NCI-H1105 (cell line): ENCODE results near the gene VAPB.

ENCODE experiments used
- DNase-seq: peaks from one replicate; lab custom pipeline; 2025; lab: John Stamatoyannopoulos, UW

Gene VAPB

DNA sequence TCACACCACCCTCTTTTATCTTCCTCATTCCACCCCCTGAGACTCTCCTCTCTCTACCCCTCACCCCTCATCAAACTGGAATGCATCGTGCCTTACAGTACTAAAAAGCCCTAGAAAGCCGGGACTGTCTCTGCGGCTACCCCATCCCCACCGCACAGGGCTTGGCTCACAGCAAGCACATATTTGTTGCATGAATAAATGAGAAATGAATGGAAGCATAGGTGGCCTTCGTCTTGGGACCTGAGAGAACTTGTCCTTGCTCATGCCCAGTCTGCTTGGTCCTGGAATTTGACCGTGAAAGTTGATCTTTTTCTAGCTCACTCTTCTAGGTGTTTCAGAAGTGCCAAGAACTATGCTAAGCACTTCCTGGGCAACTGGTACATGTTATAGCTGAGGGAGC is 72.9 kb downstream of the VAPB start:
- no peak for DNase-seq

DNA sequence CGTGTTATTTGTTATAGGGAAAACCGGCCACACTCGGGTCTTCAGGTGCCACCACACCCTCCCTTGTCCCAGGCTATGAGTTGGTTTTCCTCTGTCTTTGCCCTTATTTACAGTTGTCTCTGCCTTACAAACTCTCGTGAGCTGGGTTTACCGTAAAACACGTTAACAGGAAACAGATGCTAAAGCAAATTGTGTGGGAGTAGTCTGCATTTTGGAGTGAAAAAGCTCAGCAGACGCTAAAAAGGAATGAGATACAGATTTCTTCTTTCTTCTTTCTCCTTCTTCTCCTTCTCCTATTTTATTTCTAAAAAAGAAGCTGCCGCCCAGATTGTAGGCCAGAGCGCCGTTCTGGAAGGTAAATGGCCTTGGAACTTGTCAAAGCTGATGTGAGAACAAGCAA is 74.2 kb downstream of the VAPB start:
- no peak for DNase-seq

DNA sequence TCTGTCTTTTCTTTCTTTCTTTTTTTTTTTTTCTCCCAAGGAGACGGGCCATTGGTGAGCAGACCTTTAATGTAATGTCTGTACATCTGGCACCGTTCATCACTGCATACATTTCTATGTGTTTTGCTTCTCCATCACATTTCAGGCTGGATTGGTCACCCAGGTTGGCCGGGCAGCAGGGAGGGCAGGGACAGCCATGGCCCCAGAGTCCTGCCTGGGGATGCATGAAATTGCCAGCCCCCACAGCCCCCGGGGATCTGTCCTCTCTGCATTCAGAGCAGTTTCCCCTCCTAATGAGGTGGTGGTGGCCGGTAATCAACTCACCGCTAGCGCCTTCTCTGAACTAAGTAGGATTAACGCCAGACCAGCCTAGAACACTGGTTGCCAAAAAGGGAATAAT is 75.8 kb downstream of the VAPB start:
- no peak for DNase-seq

DNA sequence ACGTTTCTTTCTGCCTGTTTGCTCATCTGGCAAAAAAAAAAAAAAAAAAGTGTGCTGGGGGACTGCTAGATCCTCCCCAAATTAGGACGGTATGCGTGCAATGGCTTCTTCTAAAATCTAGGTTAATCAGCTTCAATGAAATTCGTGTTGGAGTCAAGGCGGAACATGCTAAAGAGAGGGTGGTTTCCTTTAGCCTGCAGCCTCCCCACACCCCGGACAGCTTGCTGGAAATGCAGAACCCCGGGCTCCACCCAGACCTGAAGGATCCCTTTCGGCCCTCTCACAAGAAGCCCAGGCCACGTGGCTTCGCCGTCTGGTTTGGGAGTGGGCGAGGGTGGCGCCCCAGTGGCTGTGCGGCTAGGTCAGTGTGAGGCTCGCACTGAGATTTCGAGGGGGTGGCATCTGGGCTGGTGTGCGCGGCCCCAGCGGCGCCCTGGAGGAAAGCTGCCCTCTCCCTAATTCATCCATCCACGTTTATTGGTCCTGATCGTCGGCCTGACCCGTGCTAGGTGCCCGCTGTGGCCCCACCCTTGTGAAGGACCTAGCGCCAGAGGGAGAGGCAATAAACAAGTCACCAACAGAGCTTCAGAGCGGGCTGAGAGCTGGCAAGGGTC is 77.2 kb downstream of the VAPB start:
- no peak for DNase-seq

DNA sequence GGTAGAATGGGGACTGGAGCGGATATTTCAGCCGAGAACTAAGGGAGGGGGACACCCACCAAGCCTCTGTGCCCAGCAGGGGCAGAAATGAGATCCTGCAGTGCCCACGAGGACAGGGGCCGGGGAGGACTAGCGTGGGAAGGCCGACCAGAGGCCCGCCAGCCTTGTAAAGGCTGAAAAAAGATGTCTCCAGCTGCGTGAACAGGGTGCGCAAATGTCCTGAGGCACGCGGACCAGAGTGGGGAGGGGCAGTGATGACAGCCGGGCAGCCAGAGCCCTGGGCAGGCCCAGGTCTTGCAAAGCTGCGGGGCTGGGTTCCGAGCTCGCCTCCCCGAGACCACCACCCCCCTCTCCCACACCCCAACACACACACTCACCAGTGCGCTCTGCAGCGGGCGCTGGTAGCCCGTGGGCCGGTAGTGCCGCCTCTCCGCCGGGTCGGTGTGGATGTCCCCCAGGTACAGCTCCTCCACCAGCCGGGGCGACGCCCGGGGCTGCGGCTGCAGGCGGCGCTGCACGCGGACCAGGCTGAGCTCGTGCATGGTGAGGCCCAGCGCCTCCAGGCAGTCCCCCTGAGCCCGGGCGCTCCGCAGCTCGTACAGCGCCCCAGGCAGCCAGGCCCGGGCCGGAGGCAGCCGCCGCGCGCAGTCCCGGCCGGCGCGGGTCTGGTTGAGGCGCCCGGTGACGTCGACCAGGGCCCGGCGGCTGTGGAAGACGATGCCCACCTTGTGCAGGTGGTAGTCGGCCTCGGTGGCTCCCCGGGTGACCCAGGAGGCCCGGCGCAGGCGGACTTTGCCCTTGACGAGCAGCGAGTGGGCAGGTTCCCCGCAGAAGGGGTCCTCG is 77.9 kb downstream of the VAPB start:
- no peak for DNase-seq

DNA sequence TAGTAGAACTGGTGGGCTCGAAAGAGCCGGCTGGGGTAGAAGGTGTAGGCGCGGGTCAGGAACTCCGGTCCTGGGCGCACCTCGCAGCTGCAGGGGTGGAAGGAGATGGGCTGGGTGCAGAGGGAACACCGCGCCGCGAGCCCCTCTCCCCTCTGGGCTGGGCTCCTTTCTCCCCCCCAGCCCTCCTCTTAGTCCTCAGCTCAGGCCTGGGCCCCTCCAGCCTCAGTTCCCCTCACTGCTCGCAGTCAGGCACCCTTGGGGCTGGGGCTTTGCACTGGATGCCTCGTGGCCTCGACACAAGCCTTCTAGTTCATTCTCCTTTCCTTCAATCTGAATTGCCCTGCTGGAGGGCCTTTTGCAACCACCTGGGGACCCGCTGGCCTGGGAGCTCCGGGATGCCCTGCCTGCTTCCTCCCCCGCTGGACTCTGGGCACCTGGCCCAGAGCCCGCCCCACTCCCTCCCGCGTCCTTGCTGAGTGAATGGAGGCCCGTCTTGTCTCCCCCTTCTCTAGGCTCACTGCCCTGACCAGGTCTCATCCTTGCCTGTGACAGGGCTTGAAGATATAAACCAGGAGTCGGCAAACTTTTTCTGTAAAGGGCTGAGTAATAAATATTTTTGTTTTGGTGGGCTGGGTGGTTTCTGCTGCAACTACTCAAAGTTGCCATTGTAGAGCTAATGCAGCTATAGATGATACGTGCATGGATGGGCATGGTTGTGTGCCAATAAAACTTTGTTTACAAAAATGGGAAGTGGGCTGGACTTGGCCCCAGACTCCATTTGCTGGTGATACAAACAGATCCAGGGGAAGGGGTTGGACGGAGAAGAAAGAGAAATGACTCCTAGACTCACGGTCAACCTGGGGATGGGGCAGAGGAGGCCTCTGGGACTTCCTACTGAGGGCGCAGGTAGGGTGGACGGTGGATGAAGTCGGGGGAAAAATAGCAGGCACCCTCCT is 78.8 kb downstream of the VAPB start:
- no peak for DNase-seq

DNA sequence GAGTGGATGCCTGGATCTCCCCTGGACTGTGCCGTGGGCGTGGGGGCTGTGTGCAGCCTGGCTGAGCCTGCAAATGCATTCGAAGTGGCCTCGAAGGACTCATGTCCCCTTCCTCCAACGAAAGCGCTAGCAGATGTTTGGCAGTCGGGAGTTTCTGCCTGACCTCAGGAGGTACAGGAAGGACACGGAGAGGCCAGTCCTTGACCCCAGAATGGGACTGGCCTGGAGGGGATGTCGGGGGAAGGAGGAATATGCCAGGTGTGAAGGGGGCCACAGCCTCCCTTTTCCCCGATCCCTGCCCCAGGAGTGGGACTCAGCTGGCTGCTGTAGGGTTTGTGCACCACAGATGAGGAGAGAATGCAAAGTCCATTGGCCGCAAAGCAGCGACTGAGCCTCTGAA is 80.6 kb downstream of the VAPB start:
- DNase-seq = no peak

DNA sequence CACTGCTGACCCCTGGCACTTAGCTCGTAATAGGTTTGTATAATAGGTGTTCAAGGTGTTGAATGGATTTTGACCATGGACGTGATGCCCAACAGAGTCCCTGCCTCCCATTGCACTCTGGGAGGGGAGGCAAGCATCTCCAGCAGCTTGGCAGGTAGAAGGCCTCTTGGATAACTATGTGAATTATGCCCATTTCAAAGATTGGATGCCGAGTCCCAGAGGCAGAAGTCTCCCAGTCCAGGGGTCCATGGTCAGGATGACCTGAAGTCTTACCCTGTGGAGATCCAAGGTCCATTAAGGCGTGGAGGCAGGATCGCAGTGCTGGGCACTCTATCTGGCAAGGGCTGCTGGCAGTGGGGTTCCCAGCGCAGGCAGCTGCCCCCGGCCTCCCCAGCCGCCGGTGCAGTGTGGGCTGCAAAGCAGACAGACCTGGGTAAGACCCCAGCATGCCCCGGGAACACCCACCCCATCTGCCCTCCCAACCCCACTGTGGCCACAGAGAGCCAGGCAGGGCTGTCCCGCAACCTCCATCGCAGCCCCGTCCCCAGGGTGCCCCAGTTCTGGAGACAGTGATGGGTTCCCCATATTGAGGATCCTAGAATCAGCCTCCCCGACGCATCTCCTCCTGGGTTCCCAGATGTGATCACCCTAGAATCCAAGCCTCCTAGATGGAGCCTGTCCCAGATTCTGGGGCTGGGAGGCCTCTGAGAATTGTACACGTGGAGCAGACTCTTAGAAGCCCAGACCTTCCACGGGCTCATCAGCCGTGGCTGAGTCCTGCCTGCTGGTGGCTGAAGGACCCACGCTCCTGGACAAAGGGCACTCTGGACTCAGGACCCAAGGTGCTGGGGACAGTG is 81.5 kb downstream of the VAPB start:
- DNase-seq = no peak

DNA sequence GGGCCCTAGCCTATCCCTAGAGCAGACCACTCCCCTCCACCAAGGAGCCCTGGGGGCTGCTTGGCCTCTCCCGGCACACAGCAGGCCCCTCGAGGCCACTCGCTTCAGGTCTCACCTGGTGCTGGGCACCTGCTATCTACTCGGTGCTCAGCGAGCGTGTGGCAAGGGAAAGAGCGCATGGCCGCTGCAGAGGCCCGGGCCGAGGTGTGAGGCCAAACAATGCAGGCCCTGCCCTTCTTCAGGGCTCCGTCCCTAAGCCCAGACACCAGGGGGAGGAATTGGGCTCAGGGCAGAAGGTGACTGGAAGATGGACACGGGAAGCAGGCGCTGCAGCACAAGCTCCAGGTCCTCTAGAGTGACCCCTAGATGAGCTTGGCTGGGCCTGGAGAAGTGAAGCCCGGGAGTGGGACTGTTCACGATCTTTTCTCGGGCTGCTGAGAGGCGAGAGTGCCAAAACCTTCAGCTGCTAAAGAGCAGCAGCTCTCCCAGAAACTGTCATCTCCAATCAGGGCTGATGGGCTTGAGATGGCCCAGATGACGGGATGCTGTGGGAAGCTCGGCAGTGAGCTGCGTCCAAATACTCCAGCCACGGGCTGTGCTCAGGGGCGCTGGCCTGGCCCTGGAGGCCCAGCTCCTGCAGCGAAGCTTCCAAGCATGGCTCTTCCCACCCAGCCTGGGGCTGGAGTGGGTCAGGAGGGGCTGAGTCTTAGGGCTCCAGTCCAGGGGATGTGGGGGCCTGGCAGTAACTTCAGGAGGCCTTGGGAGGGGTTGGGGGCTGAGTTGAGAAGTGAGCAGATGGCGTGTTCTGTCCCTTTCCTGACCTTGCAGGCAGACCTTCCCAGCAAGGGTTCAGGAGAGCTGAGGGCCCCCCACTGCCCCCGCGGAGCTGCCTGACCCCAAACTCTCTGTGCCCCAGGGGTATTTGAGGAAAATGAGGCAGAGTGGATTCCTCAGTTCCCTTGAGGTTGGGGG is 82.5 kb downstream of the VAPB start:
- DNase-seq = no peak

DNA sequence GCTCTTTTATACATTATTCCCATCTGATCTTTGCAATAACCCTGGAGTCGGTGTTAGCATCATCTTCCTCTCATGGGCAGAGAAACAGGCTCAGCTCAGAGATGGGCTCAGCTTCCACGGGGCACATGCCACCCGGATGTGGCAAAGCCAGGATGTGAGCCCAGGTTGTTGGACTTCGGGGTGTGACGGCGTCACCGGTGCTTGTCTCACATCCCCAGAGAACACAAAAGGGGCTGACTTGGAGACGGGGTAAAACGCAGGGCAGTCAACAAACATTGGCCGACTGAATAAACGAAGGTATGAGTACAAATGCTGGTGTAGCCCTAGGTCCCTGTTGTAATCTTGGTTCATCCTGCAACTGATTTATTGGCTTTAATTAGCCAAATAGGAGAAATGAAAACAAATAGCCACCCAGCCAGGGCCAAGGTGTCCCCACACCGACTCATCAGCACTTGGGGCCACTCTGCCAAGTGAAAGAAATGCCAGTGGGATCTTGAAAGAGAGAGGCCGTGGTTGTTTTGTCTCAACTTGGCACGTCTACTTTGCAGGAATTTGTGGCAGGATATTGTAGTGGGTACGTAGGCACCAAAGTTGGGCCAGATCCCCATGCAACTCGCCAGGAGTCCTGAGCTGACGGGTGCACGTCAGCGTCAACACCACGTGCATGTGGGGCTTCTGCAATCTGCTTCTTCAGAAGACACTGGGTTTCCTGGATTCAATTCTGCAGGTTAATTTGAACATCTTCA is 83.4 kb downstream of the VAPB start:
- no peak for DNase-seq

DNA sequence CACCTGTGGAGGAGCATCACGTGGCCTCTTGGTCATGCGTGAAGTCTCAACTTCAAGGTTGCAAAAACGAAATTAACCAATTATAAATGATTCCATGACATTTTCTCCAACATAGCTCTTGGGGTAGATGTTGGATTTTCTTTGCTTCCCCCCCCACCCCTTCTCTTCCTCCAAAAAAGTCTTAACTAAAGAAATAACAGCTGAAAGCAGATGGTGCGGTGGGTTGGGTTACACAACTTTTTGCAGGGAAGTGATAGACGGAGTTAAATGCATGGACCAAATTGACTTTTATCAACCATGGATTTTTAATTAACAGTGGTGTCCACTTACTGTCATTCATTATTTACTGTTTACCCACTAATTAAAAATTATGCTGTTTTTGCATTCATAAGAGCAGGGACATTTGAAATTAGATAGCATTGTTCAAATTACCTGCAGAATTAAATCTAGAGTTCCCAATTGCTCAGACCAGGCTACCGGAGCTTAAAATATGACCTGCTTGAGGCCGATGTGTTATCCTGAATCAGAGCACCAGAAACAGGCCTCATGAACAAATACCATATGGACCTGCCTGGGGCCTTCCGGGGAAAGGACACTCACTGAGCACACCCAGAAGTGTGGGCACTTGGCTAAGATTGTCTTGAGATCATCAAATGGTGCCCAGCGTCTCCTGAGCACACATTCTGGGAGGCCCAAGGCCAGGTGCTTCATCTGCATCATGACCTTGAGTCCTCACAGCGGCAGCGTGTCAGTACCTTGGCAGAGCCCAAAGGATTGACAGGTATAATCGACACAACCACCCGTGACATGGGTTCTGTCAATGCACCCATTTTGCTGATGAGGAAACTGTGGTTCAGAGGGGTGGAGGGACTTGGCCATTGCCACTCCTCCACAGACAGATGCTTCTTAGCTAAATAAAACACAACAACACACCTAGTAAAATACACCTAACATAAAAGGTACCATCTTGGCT is 84.7 kb downstream of the VAPB start:
- DNase-seq = no peak

DNA sequence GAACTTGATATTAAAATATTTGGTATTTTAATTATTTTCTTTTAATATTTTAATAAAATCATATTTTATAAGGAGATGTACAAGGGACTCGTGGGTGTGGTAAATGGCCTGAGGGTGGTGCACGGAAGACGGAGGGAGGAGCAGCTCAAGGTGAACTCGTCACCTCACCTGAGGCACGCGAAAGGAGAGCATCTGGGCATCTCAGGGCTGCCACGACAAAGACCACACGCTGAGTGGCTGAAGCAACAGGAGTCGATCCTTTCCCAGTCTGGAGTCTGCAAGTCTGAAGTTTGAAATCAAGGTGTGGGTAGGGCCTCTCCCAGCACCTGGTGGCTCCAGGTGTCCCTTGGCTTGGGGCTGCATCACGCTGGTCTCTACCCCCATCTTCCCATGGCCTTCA is 86.4 kb downstream of the VAPB start:
- DNase-seq = no peak

DNA sequence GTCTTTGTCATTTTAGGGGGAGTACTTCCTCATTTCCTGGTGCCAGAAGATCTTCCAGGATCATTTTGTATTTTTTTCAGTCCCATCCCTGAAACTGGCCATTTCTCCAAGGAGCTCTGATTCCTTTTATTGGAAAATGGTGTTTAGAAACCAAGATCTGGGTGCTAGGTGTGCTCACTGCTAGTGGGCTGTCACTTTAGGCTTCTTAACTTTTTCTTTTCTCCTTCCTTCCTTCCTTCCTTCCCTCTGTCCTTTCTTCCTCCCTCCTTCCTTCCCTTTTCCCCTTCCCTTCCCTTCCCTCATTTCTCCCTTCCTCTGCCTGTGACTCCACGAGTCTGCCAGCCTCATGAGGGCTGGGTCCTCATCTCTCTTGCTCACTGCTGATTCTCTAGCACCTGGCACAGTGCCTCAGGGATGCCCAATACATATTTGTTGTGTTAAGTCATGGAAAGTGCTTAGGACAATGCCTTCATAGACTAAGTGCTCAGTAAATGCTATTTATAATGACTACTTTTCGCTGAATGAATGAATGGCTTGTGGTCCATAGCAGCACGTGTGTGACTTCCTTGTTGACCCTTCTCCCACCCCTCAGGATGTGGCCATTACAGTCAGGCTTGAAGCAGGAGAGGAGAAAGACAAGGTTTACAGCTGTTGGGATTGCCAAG is 89.2 kb downstream of the VAPB start:
- no peak for DNase-seq

DNA sequence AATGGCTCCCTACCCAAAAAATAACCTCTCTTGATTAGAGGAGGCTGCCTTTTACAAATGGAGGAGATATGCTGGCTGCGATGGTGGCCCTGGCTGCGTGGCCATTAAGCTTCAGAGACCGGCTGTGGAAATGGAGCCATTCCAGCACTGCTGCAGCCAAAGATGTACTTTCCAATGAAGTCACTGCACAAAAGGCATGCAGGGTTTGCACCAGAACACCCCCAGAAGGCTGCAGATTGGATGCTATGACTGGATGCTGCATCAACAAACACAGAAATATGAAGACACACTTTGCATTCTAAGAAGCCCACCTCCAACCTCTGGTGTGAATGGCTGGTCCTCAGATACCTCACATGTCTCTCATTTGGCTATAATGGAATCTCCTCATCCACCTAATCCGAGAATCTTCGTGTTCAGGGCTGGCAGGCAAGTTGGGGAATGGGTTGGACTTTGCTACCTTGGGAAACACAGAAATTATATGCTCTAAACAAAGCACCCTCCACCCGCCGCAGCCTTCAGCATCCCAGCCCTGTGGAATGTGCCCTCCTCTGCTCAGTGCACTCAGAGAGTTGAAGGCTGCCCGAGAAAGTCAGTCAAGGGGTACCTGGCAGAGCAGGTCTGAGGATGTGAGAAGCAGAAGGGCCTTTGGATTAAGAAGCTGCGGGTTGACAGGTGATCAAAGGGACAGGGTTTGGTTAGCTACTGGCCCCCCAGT is 90.9 kb downstream of the VAPB start:
- DNase-seq = no peak

DNA sequence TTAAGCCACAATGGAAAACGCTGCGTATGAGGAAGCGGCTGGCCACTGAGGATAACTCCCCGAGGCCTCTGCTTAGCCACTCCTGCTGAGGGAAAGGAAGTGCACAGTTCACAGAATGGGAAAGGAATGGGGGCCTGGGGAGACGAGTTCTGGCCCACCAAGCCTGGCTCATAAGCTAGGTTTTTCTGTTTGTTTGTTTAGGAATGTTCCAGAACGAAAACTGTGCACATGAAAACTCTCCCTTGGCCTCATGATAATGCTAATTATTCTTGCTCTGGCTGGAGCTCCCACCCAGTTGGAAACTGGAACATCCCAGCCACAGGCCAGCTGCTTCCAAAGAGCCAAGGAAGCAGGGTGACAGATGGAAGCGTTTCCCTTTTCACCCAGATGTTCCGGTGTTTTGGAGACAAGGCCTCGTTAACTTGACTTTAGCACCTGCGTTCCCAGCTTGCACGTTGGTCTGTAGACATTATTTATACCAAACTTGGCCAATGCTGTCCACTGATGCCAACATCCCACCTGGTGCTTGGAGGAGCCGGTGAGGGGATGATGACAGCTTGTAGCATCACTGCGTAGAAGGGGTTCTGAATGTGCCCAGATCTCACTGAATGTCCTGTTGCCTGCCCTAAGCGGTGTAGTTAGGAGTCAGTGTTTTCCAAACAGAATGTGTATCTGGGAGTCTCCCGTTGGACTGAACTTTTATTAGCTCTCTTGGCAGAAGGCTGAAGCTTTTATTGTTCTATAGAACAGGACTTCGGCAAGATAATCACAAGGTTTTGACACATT is 91.7 kb downstream of the VAPB start:
- no peak for DNase-seq

DNA sequence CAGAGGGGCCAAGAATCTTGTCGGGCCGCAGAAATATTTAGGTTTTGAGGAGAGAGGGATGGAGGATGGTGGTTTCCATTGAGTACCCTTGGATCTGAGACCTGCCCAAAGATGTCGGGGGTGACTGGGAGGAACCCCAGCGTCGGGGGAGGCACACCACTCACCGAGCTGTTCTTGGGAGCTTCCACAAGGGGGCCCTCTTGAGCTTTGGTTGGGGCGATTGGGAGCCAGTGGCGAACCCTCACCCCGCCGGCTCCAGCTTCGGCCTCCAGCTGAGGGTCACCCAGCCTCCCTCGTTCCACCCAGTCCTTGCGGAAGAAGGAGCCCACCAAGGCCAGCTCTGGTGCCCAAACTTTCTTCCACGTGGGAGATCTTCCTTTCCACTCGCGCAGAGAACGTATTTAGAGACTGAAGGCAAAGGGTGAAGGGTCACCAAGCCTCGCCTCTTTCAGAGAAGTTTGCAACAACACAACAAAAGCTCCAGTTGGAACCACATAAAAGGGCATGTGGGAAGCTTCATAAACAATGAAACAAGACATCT is 92.5 kb downstream of the VAPB start:
- DNase-seq = no peak
